ENCODE measurements around the gene SLC7A9. TPM values are rescaled to one million over a fixed set of nuclear protein-coding genes. Genes with fewer than 3 reads are reported as not detected.

The SLC7A9 gene
- total RNA-seq, 2 experiments from 2014 or later = 0.28 TPM; not detected in 1

- peaks cover 8% of the 10 kb centered on the region for H3K36me3 Mint-ChIP-seq (ENCODE audit: low read depth)
- Histone ChIP-seq H3K27me3 (ENCODE audit: control insufficient read depth in 1 of 2, insufficient read depth in 2 of 2, low read length in 2 of 2) (no peaks in the 10 kb centered on the region), H3K27ac (ENCODE audit: low read depth in 1 of 2, low read length in 2 of 2) (no peak overlapping the region), H3K36me3 (ENCODE audit: insufficient read depth, low read length) (no peaks in the 10 kb centered on the region), H3K9me3 (ENCODE audit: control insufficient read depth in 1 of 2, insufficient read depth in 1 of 2, low read length in 2 of 2) (no peaks in the 10 kb centered on the region), H3K4me1 (ENCODE audit: insufficient read depth, low read length) (no peaks in the 10 kb centered on the region), H3K4me3 (ENCODE audit: low read length) (no peak overlapping the region)
- no peaks in the 10 kb centered on the region for H3K9me3 Mint-ChIP-seq
- no peak overlapping the region for H3K4me3 Mint-ChIP-seq
- TF ChIP-seq, protein P1, sequence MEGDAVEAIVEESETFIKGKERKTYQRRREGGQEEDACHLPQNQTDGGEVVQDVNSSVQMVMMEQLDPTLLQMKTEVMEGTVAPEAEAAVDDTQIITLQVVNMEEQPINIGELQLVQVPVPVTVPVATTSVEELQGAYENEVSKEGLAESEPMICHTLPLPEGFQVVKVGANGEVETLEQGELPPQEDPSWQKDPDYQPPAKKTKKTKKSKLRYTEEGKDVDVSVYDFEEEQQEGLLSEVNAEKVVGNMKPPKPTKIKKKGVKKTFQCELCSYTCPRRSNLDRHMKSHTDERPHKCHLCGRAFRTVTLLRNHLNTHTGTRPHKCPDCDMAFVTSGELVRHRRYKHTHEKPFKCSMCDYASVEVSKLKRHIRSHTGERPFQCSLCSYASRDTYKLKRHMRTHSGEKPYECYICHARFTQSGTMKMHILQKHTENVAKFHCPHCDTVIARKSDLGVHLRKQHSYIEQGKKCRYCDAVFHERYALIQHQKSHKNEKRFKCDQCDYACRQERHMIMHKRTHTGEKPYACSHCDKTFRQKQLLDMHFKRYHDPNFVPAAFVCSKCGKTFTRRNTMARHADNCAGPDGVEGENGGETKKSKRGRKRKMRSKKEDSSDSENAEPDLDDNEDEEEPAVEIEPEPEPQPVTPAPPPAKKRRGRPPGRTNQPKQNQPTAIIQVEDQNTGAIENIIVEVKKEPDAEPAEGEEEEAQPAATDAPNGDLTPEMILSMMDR (IDR thresholded peaks at IDR 0.05) = no peak
- DNase-seq (no peak), ATAC-seq (ENCODE audit: poor library complexity) (no peak)
- CTCF ChIA-PET = no interaction called here
- intact Hi-C loops (cut with DNase I, micrococcal nuclease) = no loop called here
- H3K4me1 Mint-ChIP-seq (ENCODE audit: low read depth) = no peaks in the 10 kb centered on the region
- no peaks in the 10 kb centered on the region for H3K27me3 Mint-ChIP-seq
- no peak overlapping the region for H3K27ac Mint-ChIP-seq
- POLR2A ChIA-PET = no interaction called here
Measured at GRCh38 chr19:32877977-32878745, 8.6 kb upstream of the SLC7A9 start.

GRCh38 chr19:32877323-32877912 is 7.9 kb upstream of the SLC7A9 start:
- Histone ChIP-seq H3K4me1 (ENCODE audit: insufficient read depth, low read length) (no peaks in the 10 kb centered on the region), H3K36me3 (ENCODE audit: insufficient read depth, low read length) (no peaks in the 10 kb centered on the region), H3K4me3 (ENCODE audit: low read length) (no peak overlapping the region), H3K27ac (ENCODE audit: low read depth in 1 of 2, low read length in 2 of 2) (no peak overlapping the region), H3K27me3 (ENCODE audit: control insufficient read depth in 1 of 2, insufficient read depth in 2 of 2, low read length in 2 of 2) (no peaks in the 10 kb centered on the region), H3K9me3 (ENCODE audit: control insufficient read depth in 1 of 2, insufficient read depth in 1 of 2, low read length in 2 of 2) (no peaks in the 10 kb centered on the region)
- Mint-ChIP-seq H3K27ac (no peak overlapping the region), H3K4me1 (ENCODE audit: low read depth) (no peaks in the 10 kb centered on the region), H3K27me3 (no peaks in the 10 kb centered on the region), H3K9me3 (no peaks in the 10 kb centered on the region), H3K36me3 (ENCODE audit: low read depth) (peaks cover 8% of the 10 kb centered on the region), H3K4me3 (no peak overlapping the region)
- no peak for ATAC-seq (ENCODE audit: poor library complexity)
- ChIA-PET CTCF (no interaction called here), POLR2A (no interaction called here)
- TF ChIP-seq, protein P1 (IDR thresholded peaks at IDR 0.05) = no peak
- no peak for DNase-seq
- intact Hi-C loops (cut with DNase I, micrococcal nuclease) = no loop called here

- no peaks in the 10 kb centered on the region for H3K9me3 Mint-ChIP-seq
- ATAC-seq (ENCODE audit: poor library complexity) (no peak), DNase-seq (no peak)
- Histone ChIP-seq H3K36me3 (ENCODE audit: insufficient read depth, low read length) (no peaks in the 10 kb centered on the region), H3K27ac (ENCODE audit: low read depth in 1 of 2, low read length in 2 of 2) (no peak overlapping the region), H3K4me3 (ENCODE audit: low read length) (no peak overlapping the region), H3K9me3 (ENCODE audit: control insufficient read depth in 1 of 2, insufficient read depth in 1 of 2, low read length in 2 of 2) (no peaks in the 10 kb centered on the region), H3K4me1 (ENCODE audit: insufficient read depth, low read length) (no peaks in the 10 kb centered on the region), H3K27me3 (ENCODE audit: control insufficient read depth in 1 of 2, insufficient read depth in 2 of 2, low read length in 2 of 2) (no peaks in the 10 kb centered on the region)
- H3K27ac Mint-ChIP-seq = no peak overlapping the region
- H3K4me3 Mint-ChIP-seq = no peak overlapping the region
- ChIA-PET CTCF (no interaction called here), POLR2A (no interaction called here)
- TF ChIP-seq, protein P1 (IDR thresholded peaks at IDR 0.05) = no peak
- intact Hi-C loops (cut with DNase I, micrococcal nuclease) = no loop called here
- peaks cover 8% of the 10 kb centered on the region for H3K36me3 Mint-ChIP-seq (ENCODE audit: low read depth)
- H3K4me1 Mint-ChIP-seq (ENCODE audit: low read depth) = no peaks in the 10 kb centered on the region
- no peaks in the 10 kb centered on the region for H3K27me3 Mint-ChIP-seq
Measured at GRCh38 chr19:32876919-32877285, 7.3 kb upstream of the SLC7A9 start.

All from CD4-positive, alpha-beta T cell (primary cell).